ENCODE data around the gene GPANK1. TPM values are rescaled to one million over a fixed set of nuclear protein-coding genes. Genes with fewer than 3 reads are reported as not detected.

GPANK1 gene
- total RNA-seq, 1 donor from 2014 or later = 12.9 TPM

DNA sequence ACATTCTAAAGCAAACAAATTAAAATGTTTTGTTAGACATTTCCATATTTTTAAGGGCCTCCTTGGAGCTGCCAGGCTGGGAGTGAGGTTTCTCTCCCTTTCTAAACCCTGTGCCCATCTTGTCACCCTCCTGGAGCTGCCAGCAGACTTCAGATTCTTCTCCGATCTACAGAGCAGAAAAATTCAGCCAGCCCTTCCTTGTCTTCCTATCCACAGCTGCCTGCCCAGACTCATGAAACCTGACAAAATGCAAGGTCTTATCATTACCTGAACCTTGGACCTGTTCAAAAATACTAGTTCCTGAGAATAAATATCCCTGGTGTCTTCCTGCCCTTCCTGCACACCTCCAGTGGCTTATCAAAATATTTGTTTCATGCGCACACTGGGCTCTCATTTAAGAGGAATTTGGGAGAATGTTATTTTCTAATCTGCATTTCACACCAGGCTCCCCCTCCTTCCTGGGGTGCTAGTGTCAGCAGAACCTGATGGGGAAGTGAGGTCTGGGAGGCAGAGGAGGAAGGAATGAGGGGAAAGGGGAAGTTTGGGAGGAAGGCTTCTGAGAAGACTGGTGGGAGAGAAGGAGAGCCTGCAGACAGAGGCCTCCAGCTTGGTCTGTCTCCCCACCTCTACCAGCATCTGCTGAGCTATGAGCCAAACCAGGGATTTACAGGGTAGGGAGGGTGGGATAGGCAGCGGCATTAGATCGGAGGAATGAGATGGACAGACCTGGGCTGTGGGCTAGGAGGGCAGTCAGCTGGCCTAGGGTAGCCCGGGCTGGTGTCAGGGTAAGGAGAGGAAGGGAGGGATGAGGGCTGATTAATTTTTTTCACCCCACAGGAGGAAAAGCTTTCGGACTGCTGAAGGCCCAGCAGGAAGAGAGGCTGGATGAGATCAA lies 49.9 kb downstream of the GPANK1 start, which contains the start of gene AIF1:
Gene AIF1, plus strand, starts transcription at position 551 of the 895 bp plus-strand sequence. Its CDS starts 96 bp downstream, at position 647.
- no peak for DNase-seq

DNA sequence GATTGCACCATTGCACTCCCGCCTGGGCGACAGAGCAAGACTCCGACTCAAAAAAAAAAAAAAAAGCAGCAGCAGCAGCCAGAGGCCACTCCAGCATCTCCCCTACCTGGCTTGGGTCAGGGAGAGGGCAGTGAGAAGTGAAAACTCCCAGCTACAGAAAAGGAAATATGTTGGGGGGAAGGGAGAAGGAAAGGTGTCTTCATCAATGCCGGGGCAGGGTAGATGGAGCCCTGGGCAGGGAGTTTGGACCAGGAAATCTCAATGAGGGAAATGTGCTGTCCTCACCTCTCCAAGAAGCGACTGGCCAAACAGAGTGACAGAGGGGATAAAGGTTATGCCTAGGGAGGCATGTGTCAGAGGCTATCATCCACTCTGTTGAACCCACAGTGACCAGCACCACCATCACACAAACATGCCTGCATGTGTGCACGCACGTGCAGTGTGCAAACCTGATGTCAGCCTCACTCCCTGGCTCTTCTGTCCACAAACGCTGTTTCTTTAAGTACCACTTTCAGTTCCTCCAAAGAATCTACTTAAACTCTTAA lies 50.6 kb downstream of the GPANK1 start:
- no peak for DNase-seq

Other genes starting within 250 kb of the GPANK1 start
- 14.5 and 29.3 TPM in 2 replicates for gene MICB, start 166.9 kb downstream of the GPANK1 start, total RNA-seq
- gene MCCD1, start 136.0 kb downstream of the GPANK1 start, total RNA-seq = not detected in 2 replicates
- 308 and 381 TPM in 2 replicates for gene DDX39B, start 123.0 kb downstream of the GPANK1 start, total RNA-seq
- 0.19 and 0.51 TPM in 2 replicates for gene ATP6V1G2, start 118.4 kb downstream of the GPANK1 start, total RNA-seq
- 21.0 and 30.8 TPM in 2 replicates for gene NFKBIL1, start 117.4 kb downstream of the GPANK1 start, total RNA-seq
- not detected in 2 replicates for gene LTA, start 92.7 kb downstream of the GPANK1 start, total RNA-seq
- gene TNF, start 89.4 kb downstream of the GPANK1 start, total RNA-seq = 0.17 TPM in 1 of 2 replicates, not detected in the other
- gene LTB, start 82.6 kb downstream of the GPANK1 start, total RNA-seq = 3.4 and 30.5 TPM in 2 replicates
- gene LST1, start 78.7 kb downstream of the GPANK1 start, total RNA-seq = 0.37 TPM in 1 of 2 replicates, not detected in the other
- gene NCR3, start 72.0 kb downstream of the GPANK1 start, total RNA-seq = not detected in 2 replicates
- not detected in 2 replicates for gene AIF1, start 49.8 kb downstream of the GPANK1 start, total RNA-seq
- gene PRRC2A, start 44.3 kb downstream of the GPANK1 start, total RNA-seq = 32.2 and 70.8 TPM in 2 replicates
- 133 and 309 TPM in 2 replicates for gene BAG6, start 12.3 kb downstream of the GPANK1 start, total RNA-seq
- 0.34 and 0.37 TPM in 2 replicates for gene APOM, start 9.1 kb downstream of the GPANK1 start, total RNA-seq
- 20.6 and 28.6 TPM in 2 replicates for gene C6orf47, start 4.2 kb downstream of the GPANK1 start, total RNA-seq
- 111 and 116 TPM in 2 replicates for gene CSNK2B, start 1.1 kb upstream of the GPANK1 start, total RNA-seq
- 1.8 and 3.2 TPM in 2 replicates for gene LY6G5B, start 5.0 kb upstream of the GPANK1 start, total RNA-seq
- gene LY6G5C, start 16.1 kb upstream of the GPANK1 start, total RNA-seq = 3.6 and 4.5 TPM in 2 replicates
- 60.7 and 66.9 TPM in 2 replicates for gene ABHD16A, start 38.3 kb upstream of the GPANK1 start, total RNA-seq
- gene LY6G6F, start 41.9 kb upstream of the GPANK1 start, total RNA-seq = not detected in 2 replicates
- not detected in 2 replicates for gene LY6G6D, start 50.4 kb upstream of the GPANK1 start, total RNA-seq
- not detected in 2 replicates for gene LY6G6C, start 56.7 kb upstream of the GPANK1 start, total RNA-seq
- not detected in 2 replicates for gene MPIG6B, start 58.4 kb upstream of the GPANK1 start, total RNA-seq
- 126 and 150 TPM in 2 replicates for gene DDAH2, start 64.3 kb upstream of the GPANK1 start, total RNA-seq
- gene CLIC1, start 71.5 kb upstream of the GPANK1 start, total RNA-seq = 543 and 615 TPM in 2 replicates
- 7.1 and 8.5 TPM in 2 replicates for gene MSH5, start 75.0 kb upstream of the GPANK1 start, total RNA-seq
- 1.4 and 2.4 TPM in 2 replicates for gene SAPCD1, start 97.7 kb upstream of the GPANK1 start, total RNA-seq
- gene VWA7, start 112.3 kb upstream of the GPANK1 start, total RNA-seq = 0.05 and 0.34 TPM in 2 replicates
- 39.7 and 116 TPM in 2 replicates for gene VARS1, start 130.8 kb upstream of the GPANK1 start, total RNA-seq
- 32.0 and 36.9 TPM in 2 replicates for gene LSM2, start 142.0 kb upstream of the GPANK1 start, total RNA-seq
- 0.51 and 0.85 TPM in 2 replicates for gene HSPA1L, start 150.3 kb upstream of the GPANK1 start, total RNA-seq
- gene HSPA1A, start 150.5 kb upstream of the GPANK1 start, total RNA-seq = 139 and 155 TPM in 2 replicates
- gene HSPA1B, start 162.7 kb upstream of the GPANK1 start, total RNA-seq = 68.8 and 71.5 TPM in 2 replicates
- 66.8 and 78.1 TPM in 2 replicates for gene NEU1, start 197.8 kb upstream of the GPANK1 start, total RNA-seq
- 0.05 and 0.17 TPM in 2 replicates for gene SLC44A4, start 214.0 kb upstream of the GPANK1 start, total RNA-seq
- 45.9 and 58.9 TPM in 2 replicates for gene EHMT2, start 232.7 kb upstream of the GPANK1 start, total RNA-seq
- 3.6 and 4.9 TPM in 2 replicates for gene ZBTB12, start 237.1 kb upstream of the GPANK1 start, total RNA-seq